ENCODE measurements around the gene SPTBN4. TPM values are rescaled to one million over a fixed set of nuclear protein-coding genes. Genes with fewer than 3 reads are reported as not detected.

Gene SPTBN4
- total RNA-seq, 1 donor from 2014 or later: 0.41 TPM

- Histone ChIP-seq H3K4me1 (ENCODE audit: insufficient read depth, low read length) (peaks cover 53% of the 10 kb centered on the region), H3K79me2 (ENCODE audit: insufficient read depth, low read length) (no peaks in the 10 kb centered on the region), H3K9ac (ENCODE audit: low read length) (peak within 1 kb of the TSS; percentile 56), H3K27me3 (ENCODE audit: insufficient read depth, low read length) (no peaks in the 10 kb centered on the region), H3K36me3 (ENCODE audit: insufficient read depth, low read length) (no peaks in the 10 kb centered on the region), H3K4me2 (ENCODE audit: low read length) (peak within 1 kb of the TSS; percentile 89), H4K20me1 (ENCODE audit: insufficient read depth, low read length) (peaks cover 14% of the 10 kb centered on the region), H2AFZ (ENCODE audit: low read depth, low read length) (peak within 1 kb of the TSS; percentile 57), H3K9me3 (ENCODE audit: insufficient read depth, low read depth, low read length) (no peaks in the 10 kb centered on the region), H3K4me3 (ENCODE audit: insufficient read depth, low read depth, low read length) (peak within 1 kb of the TSS; percentile 57), H3K27ac (ENCODE audit: low read depth, low read length) (no peak within 1 kb of the TSS)
- Mint-ChIP-seq H3K36me3 (ENCODE audit: low read depth, unreplicated experiment) (no peaks in the 10 kb centered on the region), H3K9me3 (ENCODE audit: unreplicated experiment) (no peaks in the 10 kb centered on the region), H3K4me3 (ENCODE audit: unreplicated experiment) (peak within 1 kb of the TSS; percentile 74), H3K27me3 (ENCODE audit: low read depth, unreplicated experiment) (peaks cover 38% of the 10 kb centered on the region), H3K4me1 (ENCODE audit: low read depth, unreplicated experiment) (peaks cover 15% of the 10 kb centered on the region), H3K27ac (ENCODE audit: unreplicated experiment) (no peak within 1 kb of the TSS)
- TF ChIP-seq EZH2 (IDR thresholded peaks at IDR 0.05; ENCODE audit: insufficient read depth, low read length) (no peak), CTCF (IDR thresholded peaks at IDR 0.05; ENCODE audit: insufficient read depth, low read depth, low read length) (no peak)
- no peak for DNase-seq (ENCODE audit: low read depth)
- no peak for FAIRE-seq
Observed at GRCh38 chr19:40601134-40601974, 134.6 kb downstream of the SPTBN4 start, which contains the start of gene LTBP4. TSS of gene LTBP4 (plus strand) at chr19:40601369. CDS start at chr19:40601388, 19 bp downstream.

- Histone ChIP-seq H3K9ac (ENCODE audit: low read length) (peak overlapping the region; percentile 56), H3K4me2 (ENCODE audit: low read length) (peak overlapping the region; percentile 89), H3K79me2 (ENCODE audit: insufficient read depth, low read length) (no peaks in the 10 kb centered on the region), H3K9me3 (ENCODE audit: insufficient read depth, low read depth, low read length) (no peaks in the 10 kb centered on the region), H3K4me1 (ENCODE audit: insufficient read depth, low read length) (peaks cover 45% of the 10 kb centered on the region), H3K27ac (ENCODE audit: low read depth, low read length) (peak overlapping the region; percentile 36), H3K27me3 (ENCODE audit: insufficient read depth, low read length) (no peaks in the 10 kb centered on the region), H3K36me3 (ENCODE audit: insufficient read depth, low read length) (no peaks in the 10 kb centered on the region), H2AFZ (ENCODE audit: low read depth, low read length) (no peak overlapping the region), H3K4me3 (ENCODE audit: insufficient read depth, low read depth, low read length) (peak overlapping the region; percentile 38), H4K20me1 (ENCODE audit: insufficient read depth, low read length) (peaks cover 14% of the 10 kb centered on the region)
- Mint-ChIP-seq H3K4me3 (ENCODE audit: unreplicated experiment) (peak overlapping the region; percentile 80), H3K27me3 (ENCODE audit: low read depth, unreplicated experiment) (peaks cover 49% of the 10 kb centered on the region), H3K4me1 (ENCODE audit: low read depth, unreplicated experiment) (peaks cover 11% of the 10 kb centered on the region), H3K9me3 (ENCODE audit: unreplicated experiment) (no peaks in the 10 kb centered on the region), H3K27ac (ENCODE audit: unreplicated experiment) (no peak overlapping the region), H3K36me3 (ENCODE audit: low read depth, unreplicated experiment) (no peaks in the 10 kb centered on the region)
- TF ChIP-seq EZH2 (IDR thresholded peaks at IDR 0.05; ENCODE audit: insufficient read depth, low read length): no peak
- no peak for TF ChIP-seq CTCF (IDR thresholded peaks at IDR 0.05; ENCODE audit: insufficient read depth, low read depth, low read length)
- no peak for FAIRE-seq
- DNase-seq (ENCODE audit: low read depth): no peak
Observed at GRCh38 chr19:40603071-40603388, 136.2 kb downstream of the SPTBN4 start.

All from astrocyte (in vitro differentiated cells and primary cell).